Panc1 (cell line): ENCODE results near the gene INSYN1. TPM values are rescaled to one million over a fixed set of nuclear protein-coding genes. Genes with fewer than 3 reads are reported as not detected.

ENCODE experiments used
- ATAC-seq: fragments of 200-7000 bp; cut with Tn5 transposase; 2 replicates; pipeline ENCODE4 v1.9.1; 2020; ENCODE audit warnings: mild to moderate bottlenecking, moderate library complexity
- BruUV-seq: library from RNA; stranded (reverse); fragments of 400-500 nt; replicated peaks from 2 replicates; lab custom pipeline; 2021; lab: Mats Ljungman, UMichigan
- CTCF ChIA-PET: fragments of 300-600 bp; sonication (Branson Sonifier 250); formaldehyde crosslinking; loops from one replicate; lab custom pipeline; 2022; ENCODE audit warnings: antibody characterized with exemption; lab: Charles Lee
- POLR2A ChIA-PET: fragments of 300-600 bp; sonication (Branson Sonifier 250); formaldehyde crosslinking; loops from one replicate; lab custom pipeline; 2022; ENCODE audit warnings: antibody characterized with exemption; lab: Charles Lee
- DNase-seq: peaks from one replicate; pipeline ENCODE4 v3.0.0-alpha.2; 2010; ENCODE audit warnings: low read depth, low spot score
- H3K27ac ChIP-seq: 2 replicates; pipeline ENCODE4 v1.5.1; 2011; ENCODE audit warnings: mild to moderate bottlenecking, low read length, inconsistent platforms
- H3K27me3 ChIP-seq: fragments of 200-500 bp; sonication (Bioruptor generic); 2 replicates; pipeline ENCODE4 v1.6.0; 2014; ENCODE audit warnings: low read length, inconsistent platforms; ENCODE audit not compliant: control insufficient read depth, insufficient read depth
- H3K36me3 ChIP-seq: fragments of 200-500 bp; sonication (Bioruptor generic); 2 replicates; pipeline ENCODE4 v1.5.1; 2014; ENCODE audit warnings: inconsistent platforms, mild to moderate bottlenecking, low read length, moderate library complexity; ENCODE audit not compliant: control insufficient read depth, insufficient read depth
- H3K4me1 ChIP-seq: 2 replicates; pipeline ENCODE4 v1.5.1; 2011; ENCODE audit warnings: inconsistent platforms, mild to moderate bottlenecking, low read length, moderate library complexity; ENCODE audit not compliant: control insufficient read depth, insufficient read depth
- H3K4me3 ChIP-seq, 2 experiments: 2 replicates each; pipeline ENCODE4 v1.5.1; 2011 to 2012; ENCODE audit warnings: low read depth in 2 of 2, low read length in 2 of 2, mild to moderate bottlenecking in 2 of 2, inconsistent platforms in 1 of 2, moderate library complexity in 1 of 2
- H3K9me3 ChIP-seq: fragments of 200-500 bp; sonication (Bioruptor generic); 2 replicates; pipeline ENCODE4 v1.5.1; 2014; ENCODE audit warnings: low read depth, mild to moderate bottlenecking, inconsistent platforms, low read length, moderate library complexity; ENCODE audit not compliant: control insufficient read depth, insufficient read depth
- CTCF ChIP-seq: fragments of 450-650 bp; IDR thresholded peaks from 2 replicates; pipeline ENCODE4 v1.5.1; 2017; ENCODE audit warnings: mild to moderate bottlenecking
- POLR2AphosphoS5 ChIP-seq: IDR thresholded peaks from 2 replicates; pipeline ENCODE4 v1.6.1; 2012; ENCODE audit warnings: mild to moderate bottlenecking, low read depth, low read length, moderate library complexity
- REST ChIP-seq, 2 experiments: IDR thresholded peaks; 2 replicates each; pipeline ENCODE4 v1.6.1; 2011 to 2012; ENCODE audit warnings: low read depth in 2 of 2, control low read depth in 1 of 2, low read length in 1 of 2, mild to moderate bottlenecking in 1 of 2, moderate library complexity in 1 of 2; ENCODE audit not compliant: insufficient read depth in 1 of 2
- SIN3A ChIP-seq: IDR thresholded peaks from 2 replicates; pipeline ENCODE4 v1.6.1; 2012; ENCODE audit warnings: low read depth, mild to moderate bottlenecking, low read length, moderate library complexity, borderline replicate concordance; ENCODE audit not compliant: insufficient read depth
- TCF7L2 ChIP-seq: IDR thresholded peaks from 2 replicates; pipeline ENCODE4 v1.6.1; 2011; ENCODE audit warnings: mild to moderate bottlenecking, low read depth, low read length, inconsistent platforms
- in situ Hi-C: cut with HindIII; loops from 2 replicates; pipeline ENCODE4 v1.10.0; 2016; ENCODE audit warnings: low sequenced_read_pairs, low pct_unique_long_range_greater_than_20kb
- intact Hi-C: fragments of 100-400 bp; cut with micrococcal nuclease; formaldehyde crosslinking; loops from one replicate; pipeline ENCODE4 v1.10.0; 2022; ENCODE audit not compliant: unreplicated experiment
- total RNA-seq: library from RNA; stranded (reverse); gene quantifications from one replicate; pipeline ENCODE4 v1.2.1, GENCODE V29; 2021; ENCODE audit not compliant: unreplicated experiment

The INSYN1 gene
- total RNA-seq, 1 experiment from 2014 or later = 2.6 TPM

- no peak overlapping the region for H3K27ac ChIP-seq
- H3K27me3 ChIP-seq = no peaks in the 10 kb centered on the region
- no peaks in the 10 kb centered on the region for H3K4me1 ChIP-seq
- no peaks in the 10 kb centered on the region for H3K36me3 ChIP-seq
- DNase-seq (no peak), ATAC-seq (no peak)
- no TSS peak for BruUV-seq
- H3K9me3 ChIP-seq = no peaks in the 10 kb centered on the region
- TF ChIP-seq POLR2AphosphoS5 (no peak), REST (IDR thresholded peaks at IDR 0.05; ENCODE audit: insufficient read depth in 1 of 2, low read depth in 2 of 2, low read length in 1 of 2) (no peak), TCF7L2 (no peak), CTCF (no peak)
- in situ Hi-C loops (no loop called here), intact Hi-C loops (no loop called here)
- H3K4me3 ChIP-seq = no peak overlapping the region
- ChIA-PET CTCF (no interaction called here), POLR2A (no interaction called here)
Measured at GRCh38 chr15:73782344-73782959, 29.3 kb upstream of the INSYN1 start.

GRCh38 chr15:73781038-73781925 is 28.1 kb upstream of the INSYN1 start:
- no peak overlapping the region for H3K4me3 ChIP-seq
- no peaks in the 10 kb centered on the region for H3K9me3 ChIP-seq
- intact Hi-C loops (no loop called here), in situ Hi-C loops (no loop called here)
- no peaks in the 10 kb centered on the region for H3K4me1 ChIP-seq
- BruUV-seq = no TSS peak
- ATAC-seq = peak; percentile 78
- H3K36me3 ChIP-seq = no peaks in the 10 kb centered on the region
- POLR2A ChIA-PET = interaction anchor here (0.6 kb wide), 1 partner anchor 97 kb away, joined by 4 read pairs; no protein-coding TSS in a partner anchor
- CTCF ChIA-PET = no interaction called here
- TF ChIP-seq SIN3A (no peak), POLR2AphosphoS5 (no peak), REST (IDR thresholded peaks at IDR 0.05; ENCODE audit: insufficient read depth in 1 of 2, low read depth in 2 of 2, low read length in 1 of 2) (no peak), TCF7L2 (no peak), CTCF (peak; percentile 71; the same call in 1 of the 2 replicates)
- H3K27ac ChIP-seq = no peak overlapping the region
- DNase-seq = no peak
- H3K27me3 ChIP-seq = no peaks in the 10 kb centered on the region
